Neutrophil (primary cell): ENCODE results near the gene GIGYF1.

Source experiments
- H3K27ac ChIP-seq: fragments of 200-600 bp; sonication (generic); 2 replicates; pipeline ENCODE4 v1.5.1; 2016; ENCODE audit warnings: mild to moderate bottlenecking, moderate library complexity
- H3K27me3 ChIP-seq: fragments of 200-600 bp; sonication (generic); 2 replicates; pipeline ENCODE4 v1.6.0; 2016; ENCODE audit warnings: mild to moderate bottlenecking
- H3K36me3 ChIP-seq: fragments of 200-600 bp; sonication (generic); 2 replicates; pipeline ENCODE4 v1.5.1; 2017
- H3K4me1 ChIP-seq, 2 experiments: fragments of 200-600 bp in 1 of 2; sonication (generic) in 1 of 2; 1 replicate in 1 of 2; 2 replicates in 1 of 2; pipeline versions ENCODE4 v1.5.1 to v1.6.1; 2013 to 2016; ENCODE audit warnings: low read depth in 1 of 2, low read length in 1 of 2, mild to moderate bottlenecking in 1 of 2, moderate library complexity in 1 of 2; ENCODE audit not compliant: control insufficient read depth in 1 of 2, insufficient read depth in 1 of 2
- H3K4me3 ChIP-seq, 2 experiments: fragments of 200-600 bp in 1 of 2; sonication (generic) in 1 of 2; 1 replicate in 1 of 2; 2 replicates in 1 of 2; pipeline ENCODE4 v1.5.1; 2013 to 2016; ENCODE audit warnings: low read depth in 1 of 2, low read length in 1 of 2, mild to moderate bottlenecking in 1 of 2, moderate library complexity in 1 of 2
- H3K9me3 ChIP-seq: fragments of 200-600 bp; sonication (generic); 2 replicates; pipeline ENCODE4 v1.5.1; 2016
- CTCF ChIP-seq: fragments of 200-600 bp; sonication (generic); IDR thresholded peaks from 2 replicates; pipeline ENCODE4 v1.5.1; 2016; ENCODE audit warnings: antibody characterized with exemption

The GIGYF1 gene

DNA sequence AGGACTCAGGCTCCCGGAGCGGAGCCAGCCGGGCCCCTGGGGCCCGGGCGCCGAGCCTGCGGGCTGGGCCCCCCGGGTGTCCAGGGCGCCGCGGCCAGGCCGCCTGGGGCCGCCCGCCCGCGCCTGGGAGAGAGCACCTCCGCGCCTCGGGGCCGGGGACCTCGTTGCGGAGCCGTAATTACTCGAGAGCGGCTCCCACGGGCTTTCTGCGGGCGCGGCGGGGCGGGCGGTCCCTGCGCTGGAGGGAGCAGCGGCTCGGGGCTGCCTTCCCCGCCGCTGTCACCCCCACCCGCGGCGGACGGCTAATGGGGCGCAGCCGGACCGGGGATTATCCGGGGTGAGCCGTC lies 19.0 kb downstream of the GIGYF1 start:
- TF ChIP-seq CTCF, result no peak
- H3K4me3 ChIP-seq, result peak overlapping the region; percentile 97 to 98
- H3K9me3 ChIP-seq, result peaks cover 6% of the 10 kb centered on the region
- H3K4me1 ChIP-seq, result peaks cover 45 to 55% of the 10 kb centered on the region in 2 experiments
- H3K36me3 ChIP-seq, result peaks cover 44% of the 10 kb centered on the region
- H3K27ac ChIP-seq, result peak overlapping the region; percentile 100
- H3K27me3 ChIP-seq, result peaks cover 20% of the 10 kb centered on the region

DNA sequence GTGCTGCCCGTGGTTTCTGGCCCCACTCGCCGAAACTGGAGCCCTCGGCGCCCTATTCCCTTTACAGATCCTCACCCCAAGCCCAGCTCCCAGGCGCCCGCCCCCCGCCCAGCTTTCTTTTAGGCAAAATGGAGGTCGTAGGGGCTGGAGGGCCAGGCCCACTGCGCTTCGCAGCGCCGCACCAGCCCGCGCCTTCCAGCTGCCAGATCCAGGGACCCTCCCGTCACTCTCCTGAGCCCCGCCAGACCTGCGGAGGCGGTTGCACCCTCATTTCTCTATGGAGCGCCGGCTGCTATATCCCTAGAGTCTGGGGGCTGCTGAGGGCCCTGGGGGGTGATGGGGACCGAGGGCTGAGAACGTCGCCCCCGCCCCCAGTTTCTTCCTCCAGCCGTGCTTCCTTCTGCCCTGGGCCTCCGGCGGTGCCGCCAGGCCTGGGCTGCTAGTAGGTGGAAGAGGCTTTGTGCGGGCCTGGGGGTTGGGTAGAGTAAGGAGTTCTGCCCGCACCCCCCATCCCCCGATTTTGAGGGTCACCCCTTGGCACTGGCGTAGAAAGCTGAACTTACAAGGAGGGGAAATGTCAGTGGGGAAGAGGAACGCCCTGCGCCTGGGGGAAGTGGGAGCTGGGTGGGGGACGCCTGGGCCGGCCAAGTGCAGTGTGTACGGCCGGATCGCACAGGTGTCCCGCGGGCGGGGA lies 19.5 kb downstream of the GIGYF1 start:
- no peak for TF ChIP-seq CTCF
- peaks cover 22% of the 10 kb centered on the region for H3K27me3 ChIP-seq

DNA sequence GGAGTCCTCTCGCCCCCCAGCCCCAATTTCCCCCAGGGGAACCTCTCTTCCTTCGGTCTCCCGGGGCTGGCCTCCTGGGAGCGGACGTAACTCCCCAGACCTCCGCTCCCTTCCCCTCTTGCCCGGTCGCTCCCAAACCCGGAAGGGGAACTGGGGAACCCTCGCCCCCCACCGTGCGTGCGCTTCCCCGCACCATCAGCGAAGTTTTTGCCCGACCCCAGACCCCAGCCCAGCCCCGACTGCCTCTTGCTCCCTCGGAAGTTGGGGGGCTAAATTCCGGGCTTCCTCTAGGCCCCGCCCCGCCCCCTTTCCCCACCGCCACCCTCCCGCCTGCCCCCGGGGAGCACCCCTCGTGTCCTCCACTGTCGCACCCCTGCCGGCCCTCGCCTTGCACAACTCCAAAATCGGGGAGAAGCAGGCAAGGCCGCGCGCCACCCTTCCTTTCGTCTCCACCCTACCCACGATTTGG lies 20.1 kb downstream of the GIGYF1 start:
- Histone ChIP-seq H3K4me1 (peaks cover 34 to 44% of the 10 kb centered on the region in 2 experiments), H3K4me3 (peak overlapping the region; percentile 97 to 98), H3K36me3 (peaks cover 33% of the 10 kb centered on the region), H3K27me3 (peaks cover 28% of the 10 kb centered on the region), H3K9me3 (peaks cover 6% of the 10 kb centered on the region), H3K27ac (peak overlapping the region; percentile 100)
- TF ChIP-seq CTCF, result no peak

More for the DNA sequence above, 19.5 kb downstream of the GIGYF1 start:
- Histone ChIP-seq H3K36me3 (peaks cover 39% of the 10 kb centered on the region), H3K9me3 (peaks cover 6% of the 10 kb centered on the region), H3K27ac (peak overlapping the region; percentile 100), H3K4me3 (peak overlapping the region; percentile 97 to 98), H3K4me1 (peaks cover 40 to 50% of the 10 kb centered on the region in 2 experiments)

GRCh38 chr7:100673302-100673941 lies 20.6 kb downstream of the GIGYF1 start, which contains the start of gene GNB2:
Gene GNB2, plus strand, starts transcription at chr7:100673740. Its CDS starts 2,526 bp downstream, at chr7:100676266.
- H3K4me3 ChIP-seq, result peak within 1 kb of the TSS; percentile 97 to 98
- TF ChIP-seq CTCF, result peak; percentile 37
- H3K9me3 ChIP-seq, result peaks cover 2% of the 10 kb centered on the region
- H3K27ac ChIP-seq, result peak within 1 kb of the TSS; percentile 100
- peaks cover 28 to 38% of the 10 kb centered on the region in 2 experiments for H3K4me1 ChIP-seq
- peaks cover 29% of the 10 kb centered on the region for H3K27me3 ChIP-seq
- peaks cover 27% of the 10 kb centered on the region for H3K36me3 ChIP-seq

DNA sequence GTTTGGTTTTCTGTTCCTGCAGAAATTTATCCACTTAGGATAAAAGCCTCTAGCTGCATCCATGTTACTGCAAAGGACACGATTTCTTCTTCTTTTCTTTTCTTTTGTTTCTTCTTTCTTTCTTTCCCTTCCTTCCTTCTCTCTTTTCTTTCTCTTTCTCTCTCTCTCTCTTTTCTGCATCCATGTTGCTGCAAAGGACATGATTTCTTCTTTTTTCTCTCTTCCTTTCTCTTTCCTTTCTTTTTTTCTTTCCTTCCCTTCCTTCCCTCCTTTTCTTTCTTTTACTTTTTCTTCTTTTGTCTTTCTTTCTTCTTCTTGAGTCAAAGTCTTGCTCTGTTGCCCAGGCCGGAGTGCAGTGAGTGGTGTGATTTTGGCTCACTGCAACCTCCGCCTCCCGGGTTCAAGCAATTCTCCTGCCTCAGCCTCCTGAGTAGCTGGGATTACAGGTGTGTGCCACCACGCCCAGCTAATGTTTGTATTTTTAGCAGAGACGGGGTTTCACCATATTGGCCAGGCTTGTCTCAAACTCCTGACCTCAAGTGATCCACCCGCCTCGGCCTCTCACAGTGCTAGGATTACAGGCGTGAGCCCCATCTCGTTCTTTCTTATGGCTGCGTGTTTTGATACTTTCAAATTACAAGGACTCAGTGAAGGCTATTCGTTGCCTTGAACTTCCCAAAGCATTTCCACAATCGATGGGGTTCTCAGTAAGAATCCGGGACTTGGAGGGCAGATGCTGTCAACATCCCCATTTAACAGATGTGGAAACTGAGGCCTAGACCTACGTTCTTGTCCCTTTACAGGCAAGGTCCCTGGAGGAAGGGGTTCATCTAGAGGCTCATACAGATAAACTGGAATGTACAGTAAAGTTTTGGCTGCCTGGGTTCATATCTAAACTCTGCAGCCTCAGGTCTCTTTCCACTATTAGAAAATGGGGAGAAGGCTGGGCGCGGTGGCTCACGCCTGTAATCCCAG lies 22.4 kb downstream of the GIGYF1 start:
- H3K36me3 ChIP-seq, result peaks cover 9% of the 10 kb centered on the region
- TF ChIP-seq CTCF, result no peak

More for the DNA sequence above, 22.4 kb downstream of the GIGYF1 start:
- H3K27me3 ChIP-seq, result peaks cover 42% of the 10 kb centered on the region
- H3K4me1 ChIP-seq, result peaks cover 11 to 20% of the 10 kb centered on the region in 2 experiments
- H3K27ac ChIP-seq, result no peak overlapping the region
- H3K9me3 ChIP-seq, result no peaks in the 10 kb centered on the region
- H3K4me3 ChIP-seq, result no peak overlapping the region
